Cardiac muscle cell (in vitro differentiated cells and primary cell): Measurements from ENCODE around the gene ALKBH7. TPM values are rescaled to one million over a fixed set of nuclear protein-coding genes. Genes with fewer than 3 reads are reported as not detected.
A peak's percentile ranks its signal among the peaks of the same experiment; 100 is the strongest.

ENCODE experiments used
- DNase-seq, 2 donors: peaks; one replicate each; pipeline versions ENCODE4 v3.0.0 to v3.0.0-alpha.2; 2010 to 2017; ENCODE audit warnings: low read depth in 1 of 2, low spot score in 1 of 2
- H3K27ac ChIP-seq: fragments of 200-600 bp; sonication (generic); 2 replicates; pipeline ENCODE4 v1.5.1; 2016
- H3K27me3 ChIP-seq: fragments of 200-600 bp; sonication (generic); 2 replicates; pipeline ENCODE4 v1.6.0; 2016; ENCODE audit warnings: control low read depth
- H3K36me3 ChIP-seq: fragments of 200-600 bp; sonication (generic); 2 replicates; pipeline ENCODE4 v1.5.1; 2016; ENCODE audit warnings: control low read depth
- H3K4me1 ChIP-seq: fragments of 200-600 bp; sonication (generic); 2 replicates; pipeline ENCODE4 v1.8.1; 2017; ENCODE audit warnings: low read depth, mild to moderate bottlenecking, mixed run types
- H3K4me3 ChIP-seq: fragments of 200-600 bp; sonication (generic); 2 replicates; pipeline ENCODE4 v1.5.1; 2016; ENCODE audit warnings: mild to moderate bottlenecking
- H3K9me3 ChIP-seq: fragments of 200-600 bp; sonication (generic); 2 replicates; pipeline ENCODE4 v1.5.1; 2017; ENCODE audit warnings: low read depth, mild to moderate bottlenecking, control low read depth
- CTCF ChIP-seq: IDR thresholded peaks from 2 replicates; pipeline ENCODE4 v1.5.1; 2012; ENCODE audit warnings: low read depth, mild to moderate bottlenecking, low read length
- polyA plus RNA-seq: library from polyadenylated mRNA; unstranded; fragments of >200 nt; fragmentation: Nextera tagmentation; extraction: Ambion mirVana; gene quantifications from 2 replicates; pipeline ENCODE4 v1.2.1, GENCODE V29; 2016
- total RNA-seq: library from RNA; depleted of rRNA; stranded (reverse); fragments of >200 nt; gene quantifications from 2 replicates; pipeline ENCODE4 v1.2.3, GENCODE V29; 2016

ALKBH7 gene
- total and polyA plus RNA-seq, 2 experiments from 2014 or later, result 153 to 171 TPM

GRCh38 chr19:6406401-6406800, 33.8 kb downstream of the ALKBH7 start:
- DNase-seq, result no peak
- Histone ChIP-seq H3K4me1 (no peaks in the 10 kb centered on the region), H3K27me3 (no peaks in the 10 kb centered on the region), H3K4me3 (no peak overlapping the region), H3K27ac (no peak overlapping the region), H3K36me3 (no peaks in the 10 kb centered on the region), H3K9me3 (no peaks in the 10 kb centered on the region)
- TF ChIP-seq CTCF, result no peak

GRCh38 chr19:6409346-6409745, 36.8 kb downstream of the ALKBH7 start:
- Histone ChIP-seq H3K27me3 (no peaks in the 10 kb centered on the region), H3K27ac (no peak overlapping the region), H3K36me3 (peaks cover 5% of the 10 kb centered on the region), H3K9me3 (no peaks in the 10 kb centered on the region), H3K4me3 (no peak overlapping the region), H3K4me1 (no peaks in the 10 kb centered on the region)
- no peak for DNase-seq
- no peak for TF ChIP-seq CTCF

- no peaks in the 10 kb centered on the region for H3K9me3 ChIP-seq
- no peaks in the 10 kb centered on the region for H3K4me1 ChIP-seq
- no peaks in the 10 kb centered on the region for H3K27me3 ChIP-seq
- DNase-seq, result no peak
- no peak for TF ChIP-seq CTCF
- H3K27ac ChIP-seq, result peak overlapping the region; percentile 39
- no peak overlapping the region for H3K4me3 ChIP-seq
- H3K36me3 ChIP-seq, result peaks cover 30% of the 10 kb centered on the region
Observed at GRCh38 chr19:6412061-6412446, 39.5 kb downstream of the ALKBH7 start.

GRCh38 chr19:6412447-6413091, 40.0 kb downstream of the ALKBH7 start:
- H3K4me3 ChIP-seq, result no peak overlapping the region
- H3K27ac ChIP-seq, result peak overlapping the region; percentile 54
- no peaks in the 10 kb centered on the region for H3K4me1 ChIP-seq
- peak; percentile 27 to 67 for DNase-seq
- H3K36me3 ChIP-seq, result peaks cover 35% of the 10 kb centered on the region
- no peaks in the 10 kb centered on the region for H3K9me3 ChIP-seq
- H3K27me3 ChIP-seq, result no peaks in the 10 kb centered on the region
- peak; percentile 60 for TF ChIP-seq CTCF

- H3K27me3 ChIP-seq, result no peaks in the 10 kb centered on the region
- no peak for DNase-seq
- no peak for TF ChIP-seq CTCF
- no peak overlapping the region for H3K27ac ChIP-seq
- no peaks in the 10 kb centered on the region for H3K9me3 ChIP-seq
- H3K4me3 ChIP-seq, result no peak overlapping the region
- peaks cover 41% of the 10 kb centered on the region for H3K36me3 ChIP-seq
- H3K4me1 ChIP-seq, result no peaks in the 10 kb centered on the region
Observed at GRCh38 chr19:6413291-6413690, 40.7 kb downstream of the ALKBH7 start.
